K562 treated with DMSO at 1 percent for 24 hours (cell line): ENCODE measurements around the gene RPE65. TPM values are rescaled to one million over a fixed set of nuclear protein-coding genes. Genes with fewer than 3 reads are reported as not detected.

Source experiments
- total RNA-seq: library from RNA; unstranded; fragments of 300-600 nt; gene quantifications from 2 replicates; pipeline ENCODE4 v1.2.3, GENCODE V29; 2022; ENCODE audit warnings: low read depth; ENCODE audit not compliant: insufficient read depth

Gene RPE65
- not detected in 2 replicates for total RNA-seq

DNA sequence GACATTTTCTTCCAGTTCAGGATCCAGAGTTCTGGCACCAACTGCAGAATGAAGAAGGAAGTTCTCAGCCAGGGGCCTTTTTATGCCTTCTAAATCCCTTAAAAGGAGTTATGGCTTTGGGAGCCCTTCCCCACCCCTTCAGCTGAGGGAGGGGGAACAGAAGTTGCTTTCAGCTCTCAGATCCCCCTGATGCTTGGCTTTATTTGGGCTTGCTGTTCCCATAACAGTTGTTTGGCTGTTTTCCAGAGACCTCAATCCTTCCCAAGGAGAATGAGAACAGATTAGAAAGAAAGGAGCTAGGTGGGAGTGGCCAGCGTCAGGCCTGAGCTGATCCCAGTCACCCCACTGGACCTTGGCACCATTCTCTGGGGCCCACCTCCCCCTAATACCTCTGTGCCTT lies at the start of gene RPE65:
TSS of gene RPE65 (minus strand) at position 54 of the 400 bp plus-strand sequence. CDS start at position 5, 49 bp downstream.

DNA sequence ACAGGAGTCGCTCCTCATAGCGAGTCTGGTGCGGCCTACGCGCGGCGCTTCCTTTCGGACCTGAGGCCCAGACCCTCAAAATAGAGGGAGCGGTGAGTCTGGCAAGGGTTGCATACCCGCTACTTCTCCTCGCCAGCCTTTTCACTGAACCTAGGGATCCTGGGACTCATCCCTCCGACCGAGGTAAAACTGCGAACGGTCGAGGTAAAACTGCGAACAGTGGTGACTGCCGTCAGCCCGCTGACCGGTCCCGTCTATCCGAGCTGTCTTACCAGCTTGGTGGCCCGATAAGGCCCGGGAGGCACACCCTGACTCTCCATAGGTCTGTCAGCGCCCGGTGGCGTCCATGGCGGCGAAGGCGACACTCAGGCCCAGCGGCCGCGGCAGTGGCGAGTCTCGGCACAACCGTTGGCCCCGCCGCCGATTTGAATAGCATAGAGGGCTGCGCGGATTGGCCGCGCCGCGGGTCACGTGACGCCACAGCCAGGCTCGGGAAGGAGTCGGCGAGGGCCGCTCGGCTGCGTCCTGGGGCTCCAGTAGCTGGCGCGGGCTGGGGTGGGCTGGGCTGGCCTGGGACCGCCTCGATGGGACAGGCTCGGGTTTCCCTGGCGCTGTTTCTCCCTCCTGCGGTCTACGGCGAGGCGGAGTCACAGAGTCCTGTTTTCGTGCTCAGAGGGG lies 47.1 kb upstream of the RPE65 start, which contains the start of gene DEPDC1:
TSS of gene DEPDC1 (minus strand) at position 403 of the 678 bp plus-strand sequence. CDS start at position 320, 83 bp downstream.

Other genes starting within 250 kb of the RPE65 start
- not detected in 2 replicates for gene WLS, start 217.4 kb downstream of the RPE65 start, total RNA-seq
- 7.1 and 8.9 TPM in 2 replicates for gene DEPDC1, start 47.1 kb upstream of the RPE65 start, total RNA-seq